Endothelial cell (in vitro differentiated cells): ENCODE data around the gene AUTS2. TPM values are rescaled to one million over a fixed set of nuclear protein-coding genes. Genes with fewer than 3 reads are reported as not detected.

ENCODE experiments used
- DNase-seq: peaks from one replicate; pipeline ENCODE4 v3.0.0; 2021; ENCODE audit warnings: low spot score
- H3K27ac Mint-ChIP-seq: one replicate; pipeline ENCODE4 v1.8.0; 2021; ENCODE audit warnings: mixed read lengths, inconsistent platforms; ENCODE audit not compliant: unreplicated experiment
- H3K27me3 Mint-ChIP-seq: one replicate; pipeline ENCODE4 v1.8.0; 2021; ENCODE audit warnings: mild to moderate bottlenecking, moderate library complexity, mixed read lengths, inconsistent platforms; ENCODE audit not compliant: unreplicated experiment
- H3K36me3 Mint-ChIP-seq: one replicate; pipeline ENCODE4 v1.8.0; 2021; ENCODE audit warnings: mild to moderate bottlenecking, low read depth, mixed read lengths, inconsistent platforms; ENCODE audit not compliant: unreplicated experiment
- H3K4me1 Mint-ChIP-seq: one replicate; pipeline ENCODE4 v1.8.0; 2021; ENCODE audit warnings: mild to moderate bottlenecking, mixed read lengths, inconsistent platforms; ENCODE audit not compliant: unreplicated experiment
- H3K4me3 Mint-ChIP-seq: one replicate; pipeline ENCODE4 v1.8.0; 2021; ENCODE audit warnings: mild to moderate bottlenecking, mixed read lengths, inconsistent platforms; ENCODE audit not compliant: unreplicated experiment
- H3K9me3 Mint-ChIP-seq: one replicate; pipeline ENCODE4 v1.8.0; 2021; ENCODE audit warnings: mixed read lengths, inconsistent platforms; ENCODE audit not compliant: unreplicated experiment
- CTCF ChIP-seq: fragments of 200-600 bp; sonication (generic); IDR thresholded peaks from one replicate; pipeline ENCODE4 v1.5.0; 2021; ENCODE audit warnings: antibody characterized with exemption; ENCODE audit not compliant: unreplicated experiment
- total RNA-seq: library from RNA; stranded (reverse); fragmentation: NEBNext Ultra II Directional; extraction: Animal tissue kit (Norgen Biotek cat#: 25700); gene quantifications from one replicate; pipeline ENCODE4 v1.2.1, GENCODE V29; 2021; ENCODE audit not compliant: unreplicated experiment

The AUTS2 gene
- total RNA-seq, 1 donor from 2014 or later = 103 TPM

GRCh38 chr7:70665997-70666396 is 1067.7 kb downstream of the AUTS2 start:
- no peak overlapping the region for H3K4me3 Mint-ChIP-seq
- H3K36me3 Mint-ChIP-seq = no peaks in the 10 kb centered on the region
- DNase-seq = no peak
- no peaks in the 10 kb centered on the region for H3K9me3 Mint-ChIP-seq
- no peak for TF ChIP-seq CTCF
- H3K4me1 Mint-ChIP-seq = peaks cover 2% of the 10 kb centered on the region
- no peak overlapping the region for H3K27ac Mint-ChIP-seq
- peaks cover 9% of the 10 kb centered on the region for H3K27me3 Mint-ChIP-seq

GRCh38 chr7:70667406-70667805 is 1069.1 kb downstream of the AUTS2 start:
- Mint-ChIP-seq H3K27me3 (peaks cover 16% of the 10 kb centered on the region), H3K4me1 (peaks cover 2% of the 10 kb centered on the region), H3K27ac (no peak overlapping the region), H3K4me3 (no peak overlapping the region), H3K36me3 (no peaks in the 10 kb centered on the region), H3K9me3 (no peaks in the 10 kb centered on the region)
- no peak for TF ChIP-seq CTCF
- DNase-seq = no peak

DNA sequence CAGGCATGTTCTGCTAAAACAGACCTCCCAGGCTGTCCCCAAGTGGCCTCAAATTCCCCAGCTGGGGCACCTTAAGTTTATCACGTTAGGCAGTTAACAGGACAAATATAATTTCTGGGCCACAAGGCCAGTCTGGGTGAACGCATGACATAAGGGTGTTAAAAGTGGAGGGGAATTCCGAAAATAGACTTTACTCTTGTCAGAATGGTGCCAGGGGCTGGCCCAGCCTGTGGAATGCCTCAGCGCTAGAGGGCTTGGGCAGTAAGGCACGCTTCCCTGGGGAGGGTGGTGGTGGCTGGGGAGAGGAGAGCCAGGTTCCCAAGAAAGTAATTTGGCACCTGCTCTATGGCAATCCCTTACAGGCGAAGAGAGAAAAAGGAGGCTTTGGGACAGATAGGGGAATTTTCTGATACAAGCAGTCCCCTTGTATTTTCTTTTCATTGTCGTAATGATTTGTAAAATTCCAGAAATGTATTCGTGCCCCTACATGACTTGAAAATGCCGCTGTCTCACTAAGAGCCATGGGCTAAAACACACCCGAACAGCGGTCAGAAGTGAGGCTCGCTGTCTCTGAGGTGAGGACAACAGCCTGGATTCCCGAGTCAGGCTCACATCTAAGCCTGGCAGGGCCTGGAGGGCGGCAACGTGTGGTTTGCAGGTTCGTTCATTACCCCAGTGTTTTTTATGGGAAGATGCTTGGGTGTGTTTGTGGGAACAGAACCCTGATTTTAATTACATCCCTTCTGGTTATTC is 1070.5 kb downstream of the AUTS2 start:
- H3K4me3 Mint-ChIP-seq = no peak overlapping the region
- H3K36me3 Mint-ChIP-seq = no peaks in the 10 kb centered on the region
- no peak for TF ChIP-seq CTCF
- H3K27ac Mint-ChIP-seq = no peak overlapping the region
- no peaks in the 10 kb centered on the region for H3K9me3 Mint-ChIP-seq
- H3K27me3 Mint-ChIP-seq = peaks cover 18% of the 10 kb centered on the region
- H3K4me1 Mint-ChIP-seq = no peaks in the 10 kb centered on the region
- no peak for DNase-seq

DNA sequence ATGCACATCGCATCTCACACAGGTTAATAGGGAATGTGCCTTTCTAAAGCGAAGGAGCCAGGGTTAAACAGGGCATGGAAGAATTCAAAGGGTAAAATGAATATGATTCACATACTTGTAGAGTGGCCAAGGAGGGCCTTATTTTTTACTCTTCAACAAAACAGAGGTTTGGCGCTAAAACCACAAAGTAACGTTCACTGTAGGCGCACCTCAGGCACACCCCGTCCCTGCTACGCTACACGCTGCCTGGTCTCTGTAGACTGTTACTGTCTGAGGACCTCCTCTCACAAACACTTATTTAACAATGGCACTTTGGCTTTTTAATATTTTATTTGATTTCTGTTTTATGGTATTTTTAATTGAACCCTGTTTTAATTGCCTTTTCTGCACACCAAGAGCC is 1071.6 kb downstream of the AUTS2 start:
- no peaks in the 10 kb centered on the region for H3K36me3 Mint-ChIP-seq
- H3K9me3 Mint-ChIP-seq = no peaks in the 10 kb centered on the region
- H3K27ac Mint-ChIP-seq = no peak overlapping the region
- H3K27me3 Mint-ChIP-seq = peaks cover 18% of the 10 kb centered on the region
- no peak for TF ChIP-seq CTCF
- no peaks in the 10 kb centered on the region for H3K4me1 Mint-ChIP-seq
- no peak overlapping the region for H3K4me3 Mint-ChIP-seq
- DNase-seq = no peak

DNA sequence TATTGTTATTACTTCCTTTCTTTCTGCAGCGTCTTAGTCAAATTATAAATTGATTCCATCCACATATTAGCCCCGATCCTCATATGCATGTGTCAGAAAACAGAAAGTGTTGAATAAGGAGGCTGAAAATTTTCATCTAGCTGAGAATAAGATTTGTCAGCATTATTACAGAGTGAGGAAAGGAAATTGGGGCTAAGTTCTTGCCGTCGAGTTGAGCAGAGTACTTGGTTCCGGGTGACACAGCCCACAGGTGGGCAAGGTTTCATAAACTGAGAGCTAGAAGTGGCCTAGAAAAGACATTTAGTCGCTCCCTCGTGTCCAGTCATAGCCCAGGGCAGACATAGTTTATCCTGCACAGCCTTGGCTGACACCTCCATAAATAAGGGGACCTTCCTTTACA is 1072.0 kb downstream of the AUTS2 start:
- DNase-seq = no peak
- Mint-ChIP-seq H3K27me3 (peaks cover 18% of the 10 kb centered on the region), H3K36me3 (no peaks in the 10 kb centered on the region), H3K9me3 (no peaks in the 10 kb centered on the region), H3K4me3 (no peak overlapping the region), H3K27ac (no peak overlapping the region), H3K4me1 (no peaks in the 10 kb centered on the region)
- no peak for TF ChIP-seq CTCF
